BE2C (cell line): ENCODE data around the gene KCNN3.
"Not testable (repeated sequence)": the region's sequence is repeated elsewhere in the genome, so short reads cannot be mapped to it uniquely, and the experiment has no call there.

ENCODE experiments used
- DNase-seq: peaks from one replicate; pipeline ENCODE4 v3.0.0-alpha.2; 2020
- H3K27me3 ChIP-seq: fragments of 250-450 bp; sonication (Bioruptor Pico); 2 replicates; pipeline ENCODE4 v1.5.1; 2020; ENCODE audit warnings: mild to moderate bottlenecking
- H3K36me3 ChIP-seq: fragments of 250-450 bp; sonication (Bioruptor Pico); 2 replicates; pipeline ENCODE4 v1.5.1; 2020; ENCODE audit warnings: mild to moderate bottlenecking
- H3K4me1 ChIP-seq: fragments of 250-450 bp; sonication (Bioruptor Pico); 2 replicates; pipeline ENCODE4 v1.5.1; 2020
- H3K4me3 ChIP-seq: 2 replicates; pipeline ENCODE4 v1.5.1; 2011; ENCODE audit warnings: low read depth, low read length
- H3K9me3 ChIP-seq: fragments of 250-450 bp; sonication (Bioruptor Pico); 2 replicates; pipeline ENCODE4 v1.5.1; 2020
- TF ChIP-seq, protein P1 (sequence below): IDR thresholded peaks from 2 replicates; pipeline ENCODE4 v1.5.1; 2012; ENCODE audit warnings: mild to moderate bottlenecking, low read depth, low read length

The KCNN3 gene

DNA sequence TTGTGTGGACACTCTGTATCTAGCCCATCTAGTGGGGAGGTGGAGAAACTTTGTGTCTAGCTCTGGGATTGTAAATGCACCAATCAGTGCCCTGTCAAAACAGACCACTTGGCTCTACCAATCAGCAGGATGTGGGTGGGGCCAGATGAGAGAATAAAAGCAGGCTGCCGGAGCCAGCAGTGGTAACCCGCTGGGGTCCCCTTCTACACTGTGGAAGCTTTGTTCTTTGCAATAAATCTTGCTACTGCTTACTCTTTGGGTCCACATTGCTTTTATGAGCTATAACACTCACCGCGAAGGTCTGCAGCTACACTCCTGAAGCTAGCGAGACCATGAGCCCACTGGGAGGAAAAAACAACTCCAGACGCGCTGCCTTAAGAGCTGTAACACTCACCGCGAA, 198.7 kb downstream of the KCNN3 start:
- not testable (repeated sequence) for DNase-seq, H3K27me3 ChIP-seq

DNA sequence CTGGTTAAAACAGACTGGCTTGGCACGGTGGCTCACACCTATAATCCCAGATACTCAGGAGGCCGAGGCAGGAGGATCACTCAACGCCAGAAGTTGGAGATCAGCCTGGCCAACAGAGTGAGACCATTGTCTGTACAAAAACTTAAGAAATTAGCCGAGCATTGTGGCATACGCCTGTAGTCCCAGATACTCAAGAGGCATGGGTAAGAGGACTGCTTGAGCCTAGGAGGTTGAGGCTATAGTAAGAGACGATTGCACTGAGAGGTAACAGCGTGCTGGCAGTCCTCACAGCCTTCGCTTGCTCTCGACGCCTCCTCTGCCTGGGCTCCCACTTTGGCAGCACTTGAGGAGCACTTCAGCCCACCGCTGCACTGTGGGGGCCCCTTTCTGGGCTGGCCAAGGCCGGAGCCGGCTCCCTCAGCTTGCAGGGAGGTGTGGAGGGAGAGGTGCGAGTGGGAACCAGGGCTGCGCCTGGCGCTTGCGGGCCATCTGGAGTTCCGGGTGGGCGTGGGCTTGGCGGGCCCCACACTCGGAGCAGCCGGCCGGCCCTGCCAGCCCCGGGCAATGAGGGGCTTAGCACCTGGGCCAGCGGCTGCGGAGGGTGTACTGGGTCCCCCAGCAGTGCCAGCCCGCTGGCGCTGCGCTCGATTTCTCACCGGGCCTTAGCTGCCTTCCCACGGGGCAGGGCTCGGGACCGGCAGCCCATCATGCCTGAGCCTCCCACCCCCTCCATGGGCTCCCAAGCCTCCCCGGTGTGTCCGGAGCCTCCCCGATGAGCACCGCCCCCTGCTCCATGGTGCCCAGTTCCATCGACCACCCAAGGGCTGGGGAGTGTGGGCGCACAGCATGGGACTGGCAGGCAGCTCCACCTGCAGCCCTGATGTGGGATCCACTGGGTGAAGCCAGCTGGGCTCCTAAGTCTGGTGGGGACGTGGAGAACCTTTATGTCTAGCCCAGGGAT, 199.5 kb downstream of the KCNN3 start:
- not testable (repeated sequence) for H3K4me1 ChIP-seq, H3K4me3 ChIP-seq, H3K27me3 ChIP-seq, H3K9me3 ChIP-seq, H3K36me3 ChIP-seq, DNase-seq

More for the DNA sequence above, 198.7 kb downstream of the KCNN3 start:
- H3K36me3 ChIP-seq, H3K4me1 ChIP-seq, H3K4me3 ChIP-seq, H3K9me3 ChIP-seq: not testable (repeated sequence)

DNA sequence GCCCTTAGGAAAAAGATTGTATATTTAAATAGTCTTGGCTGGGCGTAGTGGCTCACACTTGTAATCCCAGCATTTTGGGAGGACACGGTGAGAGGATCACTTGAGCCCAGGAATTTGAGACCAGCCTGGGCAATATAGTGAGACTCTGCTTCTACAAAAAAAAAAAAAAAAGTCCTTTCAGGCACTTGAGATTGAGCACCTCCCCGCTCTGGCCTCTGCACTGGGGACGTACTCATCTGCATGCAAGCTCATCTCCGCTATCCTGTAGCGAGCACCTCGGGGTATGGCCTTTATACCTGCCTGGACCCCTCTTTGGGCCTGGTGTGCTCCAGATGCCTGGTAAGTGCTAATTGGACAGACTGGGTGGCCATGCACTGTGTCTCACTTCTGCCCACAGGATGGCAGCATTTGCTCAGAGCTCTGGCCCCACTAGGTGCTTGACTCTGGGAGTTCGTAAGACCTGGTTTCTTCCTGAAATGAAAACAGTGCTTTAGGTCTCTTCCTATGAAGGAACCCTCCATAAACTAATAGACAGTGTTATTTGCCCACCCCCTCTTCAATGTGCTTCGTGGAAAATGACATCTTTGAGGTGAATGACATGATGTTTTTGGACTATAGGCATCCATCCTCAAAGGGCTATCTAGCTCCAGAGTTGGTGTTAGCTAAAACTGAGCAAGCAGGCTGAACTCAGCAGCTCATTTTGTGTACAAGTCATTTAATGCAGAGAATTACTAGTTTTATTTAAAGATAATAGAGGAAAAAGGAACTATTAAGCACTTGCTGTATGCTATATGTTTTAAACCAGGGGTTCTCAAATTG, 200.4 kb downstream of the KCNN3 start:
- TF ChIP-seq, protein P1, sequence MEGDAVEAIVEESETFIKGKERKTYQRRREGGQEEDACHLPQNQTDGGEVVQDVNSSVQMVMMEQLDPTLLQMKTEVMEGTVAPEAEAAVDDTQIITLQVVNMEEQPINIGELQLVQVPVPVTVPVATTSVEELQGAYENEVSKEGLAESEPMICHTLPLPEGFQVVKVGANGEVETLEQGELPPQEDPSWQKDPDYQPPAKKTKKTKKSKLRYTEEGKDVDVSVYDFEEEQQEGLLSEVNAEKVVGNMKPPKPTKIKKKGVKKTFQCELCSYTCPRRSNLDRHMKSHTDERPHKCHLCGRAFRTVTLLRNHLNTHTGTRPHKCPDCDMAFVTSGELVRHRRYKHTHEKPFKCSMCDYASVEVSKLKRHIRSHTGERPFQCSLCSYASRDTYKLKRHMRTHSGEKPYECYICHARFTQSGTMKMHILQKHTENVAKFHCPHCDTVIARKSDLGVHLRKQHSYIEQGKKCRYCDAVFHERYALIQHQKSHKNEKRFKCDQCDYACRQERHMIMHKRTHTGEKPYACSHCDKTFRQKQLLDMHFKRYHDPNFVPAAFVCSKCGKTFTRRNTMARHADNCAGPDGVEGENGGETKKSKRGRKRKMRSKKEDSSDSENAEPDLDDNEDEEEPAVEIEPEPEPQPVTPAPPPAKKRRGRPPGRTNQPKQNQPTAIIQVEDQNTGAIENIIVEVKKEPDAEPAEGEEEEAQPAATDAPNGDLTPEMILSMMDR = peak; percentile 96
- H3K27me3 ChIP-seq = no peaks in the 10 kb centered on the region
- no peak overlapping the region for H3K4me3 ChIP-seq
- no peaks in the 10 kb centered on the region for H3K36me3 ChIP-seq
- H3K9me3 ChIP-seq = no peaks in the 10 kb centered on the region
- peak; percentile 81 for DNase-seq
- no peaks in the 10 kb centered on the region for H3K4me1 ChIP-seq

DNA sequence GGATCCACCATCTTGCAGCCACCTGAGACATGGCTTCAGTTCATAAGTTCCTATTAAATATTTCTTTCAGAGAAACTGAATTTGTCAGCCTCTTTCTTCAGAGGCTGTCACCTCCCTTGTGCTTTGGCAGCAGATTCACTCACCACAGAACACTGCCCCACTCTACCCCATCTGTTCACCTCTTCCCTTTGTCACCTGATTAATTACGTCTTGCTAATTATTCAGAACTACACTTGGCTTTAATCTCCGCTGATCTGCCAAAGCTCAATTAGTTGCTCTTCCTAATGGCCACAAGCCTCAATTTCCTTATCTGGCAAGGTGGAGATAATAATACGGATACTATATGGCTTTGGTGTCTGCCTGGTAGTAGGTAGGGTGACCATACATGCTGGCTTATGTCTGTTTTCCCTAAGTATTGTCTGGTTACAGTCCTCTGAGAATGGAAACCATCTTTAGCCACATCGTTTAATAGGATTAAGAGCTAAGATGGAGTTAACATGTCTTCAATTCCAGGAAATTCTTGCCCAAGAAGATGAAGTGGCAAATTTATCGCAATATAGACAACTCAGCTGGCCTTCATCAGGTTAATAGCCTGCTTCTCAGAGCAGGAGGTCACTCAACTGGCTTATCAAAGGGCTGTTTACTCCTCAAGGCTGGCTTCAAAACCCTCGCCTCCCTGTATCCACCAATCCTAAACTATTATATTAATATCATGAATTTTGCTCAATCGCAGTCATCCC, 203.9 kb downstream of the KCNN3 start:
- TF ChIP-seq, protein P1 = no peak
- H3K9me3 ChIP-seq = no peaks in the 10 kb centered on the region
- no peaks in the 10 kb centered on the region for H3K36me3 ChIP-seq
- H3K4me1 ChIP-seq = no peaks in the 10 kb centered on the region
- DNase-seq = no peak
- H3K4me3 ChIP-seq = no peak overlapping the region
- no peaks in the 10 kb centered on the region for H3K27me3 ChIP-seq

DNA sequence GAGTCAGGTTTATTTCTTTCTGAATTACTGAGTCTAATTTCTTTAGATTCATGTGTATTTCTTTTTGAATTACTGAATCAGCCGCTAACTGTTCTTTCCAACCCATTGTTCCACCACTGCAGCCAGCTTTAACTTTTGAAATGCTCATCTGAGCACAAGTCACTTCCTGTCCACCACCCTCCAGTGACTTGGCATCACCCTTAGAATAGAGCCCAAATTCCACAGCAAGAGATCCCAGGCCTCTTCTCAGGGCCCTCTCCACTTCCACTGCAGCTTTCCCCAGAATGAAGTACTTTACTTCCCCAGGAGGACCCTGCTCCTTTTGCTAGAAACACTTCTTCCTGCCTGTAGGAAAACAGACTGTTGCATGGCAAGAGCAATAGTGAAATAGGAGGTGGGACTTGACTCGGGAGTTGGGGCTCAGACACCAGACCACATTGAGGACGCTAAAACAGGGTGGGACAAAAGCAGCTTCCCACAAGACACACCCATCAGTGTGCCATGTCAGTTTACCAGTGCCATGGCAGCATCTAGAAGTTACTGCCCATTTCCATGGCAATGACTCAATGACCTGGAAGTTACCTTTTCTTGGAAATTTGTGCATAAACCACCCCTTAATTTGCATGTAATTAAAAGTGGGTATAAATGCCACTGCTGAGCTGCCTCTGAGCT, 205.6 kb downstream of the KCNN3 start:
- H3K36me3 ChIP-seq = no peaks in the 10 kb centered on the region
- DNase-seq = no peak

DNA sequence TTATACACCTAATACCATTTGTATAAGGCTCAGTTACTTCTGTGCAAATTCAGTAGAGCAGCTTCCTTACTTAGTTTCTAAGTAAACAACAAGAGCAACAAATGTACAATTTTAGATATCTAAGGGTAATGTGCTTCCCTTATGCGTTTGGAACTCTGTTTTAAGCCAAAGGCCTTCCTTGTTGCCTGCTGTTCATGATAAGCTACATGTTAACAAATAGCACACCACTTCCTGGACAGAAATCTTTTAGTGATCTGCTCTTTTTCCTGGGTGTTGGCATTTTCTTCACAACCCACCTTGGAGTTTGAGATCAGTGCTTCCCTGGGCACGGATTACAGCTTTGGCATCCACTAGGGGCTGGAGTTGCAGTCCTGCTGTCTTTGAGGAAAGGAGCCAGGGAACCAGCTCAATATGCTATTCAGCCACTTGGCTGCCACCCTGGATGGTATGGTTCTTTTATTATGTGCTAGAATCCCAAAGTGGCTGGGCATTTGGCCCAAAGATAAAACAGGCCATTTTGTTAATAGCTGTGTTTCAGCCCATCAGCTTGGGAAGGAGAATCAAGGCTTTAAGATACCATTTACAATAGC, 206.5 kb downstream of the KCNN3 start:
- no peaks in the 10 kb centered on the region for H3K9me3 ChIP-seq
- no peaks in the 10 kb centered on the region for H3K36me3 ChIP-seq
- 0 out of 2 replicates have a peak, but pooled peaks cover 5% of the 10 kb centered on the region for H3K27me3 ChIP-seq
- no peak overlapping the region for H3K4me3 ChIP-seq
- no peaks in the 10 kb centered on the region for H3K4me1 ChIP-seq
- TF ChIP-seq, protein P1 = no peak
- no peak for DNase-seq

More for the DNA sequence above, 205.6 kb downstream of the KCNN3 start:
- Histone ChIP-seq H3K27me3 (0 out of 2 replicates have a peak, but pooled peaks cover 4% of the 10 kb centered on the region), H3K9me3 (no peaks in the 10 kb centered on the region), H3K4me3 (no peak overlapping the region), H3K4me1 (no peaks in the 10 kb centered on the region)
- TF ChIP-seq, protein P1 = no peak
